HG02840 (cell line): ENCODE measurements around the gene ZNF30.
"Not testable (repeated sequence)": the region's sequence is repeated elsewhere in the genome, so short reads cannot be mapped to it uniquely, and the experiment has no call there.

ENCODE experiments used
- ATAC-seq: cut with Tn5 transposase; IDR thresholded peaks from one replicate; pipeline ENCODE4 v1.9.1; 2021; ENCODE audit warnings: mild to moderate bottlenecking, moderate library complexity, moderate number of reproducible peaks; ENCODE audit not compliant: unreplicated experiment, low FRiP score

The ZNF30 gene

GRCh38 chr19:34926685-34927375, at the start of gene ZNF30:
TSS of gene ZNF30 (plus strand) at chr19:34926903. CDS start at chr19:34929948, 3,045 bp downstream.
- peak; percentile 75 for ATAC-seq

DNA sequence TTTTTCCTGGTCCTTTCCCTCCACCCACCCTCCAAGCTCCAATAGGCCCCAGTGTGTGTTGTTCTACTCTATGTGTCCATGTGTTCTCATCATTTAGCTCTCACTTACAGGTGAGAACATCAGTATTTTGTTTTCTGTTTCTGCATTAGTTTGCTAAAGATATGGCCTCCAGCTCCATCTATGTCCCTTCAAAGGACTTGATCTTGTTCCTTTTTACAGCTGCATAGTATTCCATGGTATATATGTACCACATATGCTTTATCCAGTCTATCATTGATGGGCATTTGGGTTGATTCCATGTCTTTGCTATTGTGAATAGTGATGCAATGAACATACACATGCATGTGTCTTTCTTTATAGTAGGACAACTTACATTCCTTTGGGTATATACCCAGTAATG, 47.1 kb upstream of the ZNF30 start:
- ATAC-seq, result no peak

GRCh38 chr19:34880034-34880433, 46.7 kb upstream of the ZNF30 start:
- ATAC-seq, result no peak

GRCh38 chr19:34881982-34882381, 44.7 kb upstream of the ZNF30 start:
- no peak for ATAC-seq

DNA sequence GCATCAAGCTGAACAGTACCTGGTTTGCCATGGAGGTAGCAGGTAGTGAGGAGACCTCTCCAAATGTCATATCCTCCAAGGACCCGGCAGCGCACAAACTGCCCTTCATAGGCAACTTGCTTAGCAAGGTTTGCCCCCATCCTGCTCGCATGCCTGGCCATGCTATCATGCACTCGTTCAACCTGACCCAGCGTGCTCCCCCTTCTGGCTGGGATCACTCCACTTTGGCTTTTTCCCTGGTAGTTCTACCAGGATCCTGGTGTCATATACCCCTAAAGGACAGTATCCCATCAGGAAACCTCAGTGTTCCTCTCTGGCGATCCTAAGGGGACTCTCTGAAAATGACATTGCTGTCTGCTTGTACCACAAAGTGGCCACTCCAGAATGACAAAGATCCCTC, 38.6 kb upstream of the ZNF30 start:
- ATAC-seq, result no peak

- ATAC-seq, result no peak
Observed at GRCh38 chr19:34900245-34900644, 26.5 kb upstream of the ZNF30 start.

- no peak for ATAC-seq
Observed at GRCh38 chr19:34904664-34905527, 21.8 kb upstream of the ZNF30 start.

DNA sequence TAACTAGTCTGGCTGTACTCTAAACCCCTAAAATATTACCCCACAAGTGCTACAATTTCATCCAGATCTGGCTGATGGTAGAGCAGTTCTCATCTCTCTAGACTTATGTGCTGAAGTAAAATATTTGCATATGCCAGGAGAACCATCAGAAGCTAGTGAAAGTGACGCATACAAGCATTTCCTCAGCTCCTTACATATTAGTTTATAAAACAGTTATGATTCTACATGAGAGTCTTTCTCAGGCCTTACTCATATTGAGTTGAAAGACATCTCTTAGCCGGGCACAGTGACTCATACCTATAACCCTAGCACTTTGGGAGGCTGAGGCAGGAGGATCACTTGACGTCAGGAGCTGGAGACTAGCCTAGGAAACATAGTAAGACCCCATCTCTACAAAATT, 15.9 kb upstream of the ZNF30 start:
- no peak for ATAC-seq

GRCh38 chr19:34917144-34917543, 9.6 kb upstream of the ZNF30 start:
- ATAC-seq, result not testable (repeated sequence)

DNA sequence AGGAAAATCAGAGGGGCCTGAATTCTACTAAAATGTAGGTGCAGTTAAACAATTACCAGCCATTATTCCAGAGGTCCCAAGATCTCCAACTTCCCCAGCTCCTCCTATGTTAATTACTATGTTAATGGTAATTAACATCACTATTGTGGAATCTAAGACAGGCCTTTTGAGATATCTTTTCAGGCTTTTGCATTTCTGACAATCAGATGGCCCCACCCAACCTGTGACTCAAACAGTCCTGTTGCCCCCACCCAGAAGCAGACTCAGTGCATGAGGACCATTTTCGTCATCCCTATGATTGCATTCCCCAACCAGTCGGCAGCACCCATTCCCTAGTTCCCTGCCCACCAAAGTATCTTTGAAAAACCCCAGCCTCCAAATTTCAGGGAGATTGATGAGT, 8.5 kb upstream of the ZNF30 start:
- no peak for ATAC-seq

- not testable (repeated sequence) for ATAC-seq
Observed at GRCh38 chr19:34920090-34920786, 6.5 kb upstream of the ZNF30 start.

DNA sequence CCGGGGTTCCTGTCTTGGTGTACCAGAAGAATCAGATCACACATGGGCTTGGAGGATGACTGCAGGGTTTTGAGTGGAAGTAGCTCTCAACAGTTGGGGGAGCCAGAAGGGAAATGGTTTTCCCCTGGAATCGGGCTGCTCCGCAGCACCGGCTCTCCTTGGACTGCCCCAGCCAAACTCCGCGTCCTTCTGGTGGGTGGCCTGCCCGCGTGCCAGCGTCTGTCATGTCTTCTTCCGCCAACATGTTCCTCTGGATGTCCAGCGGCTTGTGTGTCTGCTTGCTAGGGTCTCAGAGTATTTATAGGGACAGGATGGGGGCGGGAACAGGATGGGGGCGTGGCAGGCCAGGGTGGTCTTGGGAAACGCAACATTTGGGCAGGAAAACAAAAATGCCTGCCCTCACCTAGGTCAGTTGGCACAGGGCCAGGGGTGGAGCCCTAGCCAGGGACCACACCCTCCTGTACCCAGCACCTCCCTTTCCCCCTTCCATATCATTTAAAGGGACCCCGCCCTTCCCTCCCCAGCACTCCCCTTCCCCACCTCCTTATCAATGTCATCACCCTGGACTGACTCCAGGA, 1.3 kb upstream of the ZNF30 start:
- no peak for ATAC-seq

- no peak for ATAC-seq
Observed at GRCh38 chr19:34926361-34926684, 380 bp upstream of the ZNF30 start.

- no peak for ATAC-seq
Observed at GRCh38 chr19:34932494-34932893, 5.8 kb downstream of the ZNF30 start.

- no peak for ATAC-seq
Observed at GRCh38 chr19:34936184-34936583, 9.5 kb downstream of the ZNF30 start.

GRCh38 chr19:34938886-34939285, 12.2 kb downstream of the ZNF30 start:
- ATAC-seq, result no peak

DNA sequence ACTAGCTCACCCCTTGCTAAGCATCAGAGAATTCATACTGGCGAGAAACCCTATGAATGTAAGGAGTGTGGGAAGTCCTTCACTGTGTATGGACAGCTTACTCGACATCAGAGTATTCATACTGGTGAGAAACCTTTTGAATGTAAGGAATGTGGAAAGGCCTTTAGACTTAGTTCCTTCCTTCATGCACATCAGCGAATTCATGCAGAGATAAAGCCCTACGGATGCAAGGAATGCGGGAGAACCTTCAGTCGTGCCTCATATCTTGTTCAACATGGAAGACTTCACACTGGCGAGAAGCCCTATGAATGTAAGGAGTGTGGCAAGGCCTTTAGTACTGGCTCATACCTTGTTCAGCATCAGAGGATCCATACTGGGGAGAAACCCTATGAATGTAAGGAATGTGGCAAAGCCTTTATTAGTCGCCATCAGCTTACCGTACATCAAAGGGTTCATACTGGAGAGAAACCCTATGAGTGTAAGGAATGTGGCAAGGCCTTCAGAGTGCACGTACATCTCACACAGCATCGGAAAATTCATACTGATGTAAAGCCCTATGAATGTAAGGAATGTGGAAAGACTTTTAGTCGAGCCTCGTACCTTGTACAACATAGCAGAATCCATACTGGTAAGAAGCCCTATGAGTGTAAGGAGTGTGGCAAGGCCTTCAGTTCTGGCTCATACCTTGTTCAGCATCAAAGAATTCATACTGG, 17.3 kb downstream of the ZNF30 start:
- ATAC-seq, result no peak

DNA sequence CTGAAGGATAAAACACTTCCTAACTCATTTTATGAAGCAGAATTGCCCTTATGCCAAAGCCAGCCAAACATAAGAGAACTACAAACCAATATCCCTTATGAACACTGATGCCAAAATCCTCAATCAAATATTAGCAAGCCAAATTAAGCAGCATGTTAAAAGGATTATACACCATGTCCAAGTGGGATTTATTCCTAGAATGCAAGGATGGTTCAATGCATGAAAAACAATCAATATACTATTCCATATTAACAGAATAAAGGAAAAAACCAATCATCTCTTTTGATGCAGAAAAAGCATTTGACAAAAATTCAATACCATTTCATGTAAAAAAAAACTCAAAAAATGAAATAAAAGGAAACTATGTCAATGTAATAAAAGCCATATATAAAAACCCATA, 26.4 kb downstream of the ZNF30 start:
- ATAC-seq, result no peak

DNA sequence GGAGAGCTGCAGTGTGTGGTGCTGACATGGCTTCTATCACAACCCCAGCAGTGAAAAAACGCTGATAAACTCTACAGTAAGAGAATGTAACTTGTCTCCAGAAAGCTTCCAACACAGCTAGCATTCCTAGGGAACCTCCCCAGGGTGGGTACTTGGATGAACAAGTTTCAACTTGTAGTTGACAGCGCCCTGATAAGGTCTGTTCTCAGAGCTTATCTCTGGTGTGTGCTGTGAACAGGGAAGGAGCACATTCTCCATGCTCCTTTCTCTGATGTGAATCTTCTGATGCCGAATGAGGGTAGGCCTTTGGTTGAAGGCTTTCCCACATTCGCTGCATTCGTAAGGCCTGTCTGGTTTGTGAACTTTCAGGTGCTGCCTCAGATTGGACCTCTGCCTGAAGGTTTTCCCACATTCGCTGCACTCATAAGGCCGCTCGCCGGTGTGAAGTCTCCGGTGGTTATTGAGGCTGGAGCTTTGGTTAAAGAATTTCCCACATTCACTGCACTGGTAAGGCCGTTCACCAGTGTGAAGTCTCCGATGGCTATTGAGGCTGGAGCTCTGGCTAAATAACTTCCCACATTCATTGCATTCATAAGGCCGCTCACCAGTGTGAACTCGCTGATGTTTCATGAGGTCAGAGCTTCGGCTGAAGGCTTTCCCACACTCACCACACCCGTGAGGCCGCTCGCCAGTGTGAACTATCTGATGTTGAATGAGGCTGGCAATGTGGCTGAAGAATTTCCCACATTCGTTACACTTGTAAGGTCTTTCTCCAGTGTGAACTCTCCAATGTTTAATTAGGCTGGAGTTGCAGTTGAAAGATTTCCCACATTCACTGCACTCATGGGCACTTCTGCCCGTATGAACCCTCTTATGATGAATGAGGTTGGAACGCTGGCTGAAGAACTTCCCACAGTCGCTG, 31.4 kb downstream of the ZNF30 start:
- no peak for ATAC-seq
